Right lobe of liver (tissue), 4 donors: ENCODE results near the gene MKNK1.

ENCODE experiments used
- POLR2A ChIP-seq: fragments of 450-650 bp; IDR thresholded peaks from one replicate; pipeline ENCODE4 v1.6.1; 2017; ENCODE audit warnings: antibody characterized with exemption, mild to moderate bottlenecking
- TF ChIP-seq, protein P1 (sequence below), 4 donors: fragments of 200-600 bp in 3 of 4; fragments of 450-650 bp in 1 of 4; IDR thresholded peaks; one replicate each; pipeline versions ENCODE4 v1.5.1 to v1.8.0; 2016 to 2022; ENCODE audit warnings: antibody characterized with exemption in 4 of 4, mild to moderate bottlenecking in 2 of 4
- donor health status: DM: no; HTN: no; CAD: no.
- donor health status: DM: no; HTN: no; CAD: no.
- donor health status: DM: no; HTN: yes; CAD: no.

DNA sequence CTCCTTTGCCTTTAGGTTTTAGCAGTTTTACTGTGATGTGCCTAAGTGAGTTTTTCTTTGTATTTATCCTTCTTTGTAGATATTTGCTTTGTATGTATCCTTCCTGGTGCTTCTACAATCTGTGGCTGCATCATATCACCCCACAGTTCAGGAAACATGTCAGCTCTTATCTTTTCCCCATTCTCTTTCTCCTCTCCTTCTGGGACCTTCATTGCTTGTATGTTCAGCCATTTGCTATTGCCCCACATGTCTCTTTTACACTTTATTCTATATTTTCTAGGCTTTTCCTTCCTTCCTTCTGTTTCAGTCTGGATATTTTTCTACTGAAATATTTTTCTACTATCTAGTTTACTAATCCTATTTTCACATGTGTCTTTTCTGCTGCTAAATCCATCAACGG is 67.5 kb downstream of the MKNK1 start:
- TF ChIP-seq, protein P1, sequence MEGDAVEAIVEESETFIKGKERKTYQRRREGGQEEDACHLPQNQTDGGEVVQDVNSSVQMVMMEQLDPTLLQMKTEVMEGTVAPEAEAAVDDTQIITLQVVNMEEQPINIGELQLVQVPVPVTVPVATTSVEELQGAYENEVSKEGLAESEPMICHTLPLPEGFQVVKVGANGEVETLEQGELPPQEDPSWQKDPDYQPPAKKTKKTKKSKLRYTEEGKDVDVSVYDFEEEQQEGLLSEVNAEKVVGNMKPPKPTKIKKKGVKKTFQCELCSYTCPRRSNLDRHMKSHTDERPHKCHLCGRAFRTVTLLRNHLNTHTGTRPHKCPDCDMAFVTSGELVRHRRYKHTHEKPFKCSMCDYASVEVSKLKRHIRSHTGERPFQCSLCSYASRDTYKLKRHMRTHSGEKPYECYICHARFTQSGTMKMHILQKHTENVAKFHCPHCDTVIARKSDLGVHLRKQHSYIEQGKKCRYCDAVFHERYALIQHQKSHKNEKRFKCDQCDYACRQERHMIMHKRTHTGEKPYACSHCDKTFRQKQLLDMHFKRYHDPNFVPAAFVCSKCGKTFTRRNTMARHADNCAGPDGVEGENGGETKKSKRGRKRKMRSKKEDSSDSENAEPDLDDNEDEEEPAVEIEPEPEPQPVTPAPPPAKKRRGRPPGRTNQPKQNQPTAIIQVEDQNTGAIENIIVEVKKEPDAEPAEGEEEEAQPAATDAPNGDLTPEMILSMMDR (IDR thresholded peaks at IDR 0.05), result no peak
- TF ChIP-seq POLR2A, result no peak
